Pancreas (tissue), 10 donors: ENCODE measurements around the gene SYNE3. TPM values are rescaled to one million over a fixed set of nuclear protein-coding genes. Genes with fewer than 3 reads are reported as not detected.

Experiments
- ATAC-seq, 4 donors: fragments of 200-7000 bp; cut with Tn5 transposase; one replicate each; pipeline versions ENCODE4 v1.8.0 to v1.9.1; 2020; ENCODE audit warnings: mild to moderate bottlenecking in 4 of 4, moderate library complexity in 4 of 4
- DNase-seq, 6 donors: peaks; one replicate each; pipeline ENCODE4 v3.0.0-alpha.2; 2020
- FAIRE-seq: peaks from 2 replicates; lab custom pipeline; 2012; peaks lifted over from hg19 to GRCh38; lab: Jason Lieb, UNC
- H3K27ac ChIP-seq, 4 donors: fragments of 200-600 bp; sonication (generic); 1 replicate in 3 of 4; 2 replicates in 1 of 4; pipeline versions ENCODE4 v1.5.0 to v1.8.0; 2020
- H3K27me3 ChIP-seq, 4 donors: fragments of 200-600 bp; one replicate each; pipeline ENCODE4 v1.8.0; 2021
- H3K36me3 ChIP-seq, 3 donors: fragments of 200-600 bp; sonication (generic) in 1 of 3; one replicate each; pipeline versions ENCODE4 v1.5.0 to v1.8.0; 2020 to 2021
- H3K4me1 ChIP-seq, 3 donors: fragments of 200-600 bp; one replicate each; pipeline ENCODE4 v1.8.0; 2021
- H3K4me3 ChIP-seq, 4 donors: fragments of 200-600 bp; sonication (generic) in 2 of 4; one replicate each; pipeline versions ENCODE4 v1.5.0 to v1.8.0; 2020 to 2021
- H3K9me3 ChIP-seq, 4 donors: fragments of 200-600 bp; one replicate each; pipeline ENCODE4 v1.8.0; 2021
- CTCF ChIP-seq, 4 donors: fragments of 200-600 bp; sonication (generic) in 3 of 4; IDR thresholded peaks; one replicate each; pipeline versions ENCODE4 v1.5.0 to v1.8.0; 2021; ENCODE audit warnings: antibody characterized with exemption in 4 of 4
- WGBS, 2 donors: extraction: QIAGEN DNeasy Blood & Tissue Kit; methylation state at CpG; one replicate each; pipeline ENCODE4 v1.1.7; 2013; 5-methylcytosine and 5-hydroxymethylcytosine counted together
- intact Hi-C, 3 donors: fragments of 100-400 bp; cut with DNase I; formaldehyde crosslinking; loops; one replicate each; pipeline versions ENCODE4 v1.11.1 to v1.14.2; 2022
- polyA plus RNA-seq, 2 donors: library from polyadenylated mRNA; stranded (reverse); fragments of 200-250 nt; gene quantifications; one replicate each; pipeline ENCODE4 v1.2.3, GENCODE V29; 2013
- total RNA-seq, 6 donors: library from RNA; stranded (reverse); fragmentation: NEBNext Ultra II Directional in 4 of 6; extraction: Animal tissue kit (Norgen Biotek cat#: 25700) in 4 of 6; gene quantifications; one replicate each; pipeline versions ENCODE4 v1.2.1 to v1.2.4, GENCODE V29; 2021 to 2023
- donor health status: healthy with polysubstance abuse.
- donor health status: DM: no; HTN: no; CAD: no; lungs with moderate emphysema.
- donor health status: DM: no; HTN: no; CAD: no.
- donor health status: control.
- donor health status: control.
- donor health status: Bipolar disorder and iron deficiency.
- donor health status: DM: yes; HTN: yes; CAD: no.
- donor health status: DM: no; HTN: no; CAD: no.
- donor health status: DM: no; HTN: no; CAD: no.
- donor health status: DM: yes; HTN: yes; CAD: no.

The SYNE3 gene
- total and polyA plus RNA-seq, 8 donors, result 0.54 to 4.5 (median 2.0) TPM

- TF ChIP-seq CTCF (IDR thresholded peaks at IDR 0.05), result no peak
- Histone ChIP-seq H3K9me3 (no peaks in the 10 kb centered on the region), H3K4me3 (no peak overlapping the region), H3K4me1 (no peaks in the 10 kb centered on the region), H3K27me3 (no peaks in the 10 kb centered on the region), H3K36me3 (no peaks in the 10 kb centered on the region), H3K27ac (no peak overlapping the region)
- FAIRE-seq, result no peak
- intact Hi-C loops, result no loop called here
- ATAC-seq, result no peak
- WGBS, 2 donors, result 89% methylated on average over 5 of the region's 5 CpGs
- no peak for DNase-seq
Observed at GRCh38 chr14:95493503-95493902, 22.9 kb downstream of the SYNE3 start.

GRCh38 chr14:95491936-95492608 lies 24.4 kb downstream of the SYNE3 start:
- DNase-seq, result no peak
- intact Hi-C loops, result no loop called here
- Histone ChIP-seq H3K4me1 (no peaks in the 10 kb centered on the region), H3K9me3 (no peaks in the 10 kb centered on the region), H3K27me3 (no peaks in the 10 kb centered on the region), H3K36me3 (no peaks in the 10 kb centered on the region), H3K27ac (no peak overlapping the region), H3K4me3 (no peak overlapping the region)
- no peak for TF ChIP-seq CTCF (IDR thresholded peaks at IDR 0.05)
- FAIRE-seq, result no peak
- ATAC-seq, result no peak
- 51 to 54% methylated on average over 2 of the region's 2 CpGs for WGBS, 2 donors

GRCh38 chr14:95490727-95491451 lies 25.6 kb downstream of the SYNE3 start:
- Histone ChIP-seq H3K27ac (no peak overlapping the region), H3K27me3 (no peaks in the 10 kb centered on the region), H3K9me3 (no peaks in the 10 kb centered on the region), H3K4me3 (no peak overlapping the region), H3K4me1 (no peaks in the 10 kb centered on the region), H3K36me3 (no peaks in the 10 kb centered on the region)
- TF ChIP-seq CTCF (IDR thresholded peaks at IDR 0.05), result no peak
- 78 to 79% methylated on average over 10 of the region's 10 CpGs for WGBS, 2 donors
- FAIRE-seq (peak; percentile 59), ATAC-seq (no peak), DNase-seq (no peak)
- intact Hi-C loops, result no loop called here

GRCh38 chr14:95490138-95490509 lies 26.3 kb downstream of the SYNE3 start:
- ATAC-seq, result no peak
- no peak overlapping the region for H3K4me3 ChIP-seq
- no peak for FAIRE-seq
- H3K27ac ChIP-seq, result no peak overlapping the region
- H3K27me3 ChIP-seq, result no peaks in the 10 kb centered on the region
- no peak for TF ChIP-seq CTCF (IDR thresholded peaks at IDR 0.05)
- no peaks in the 10 kb centered on the region for H3K4me1 ChIP-seq
- H3K9me3 ChIP-seq, result no peaks in the 10 kb centered on the region
- 89 to 90% methylated on average over 5 of the region's 5 CpGs for WGBS, 2 donors
- no peak for DNase-seq
- intact Hi-C loops, result no loop called here
- no peaks in the 10 kb centered on the region for H3K36me3 ChIP-seq
